ENCODE results near the gene EEF1A2.

Gene EEF1A2

GRCh38 chr20:63499338-63499969 lies 571 bp upstream of the EEF1A2 start:
- H3K4me3 ChIP-seq (ENCODE audit: control insufficient read depth, low read depth, low read length), result no peak overlapping the region
- TF ChIP-seq CTCF (conservative IDR thresholded peaks at IDR 0.05; ENCODE audit: control insufficient read depth, insufficient read depth, low read depth, low read length), result no peak
- no peak for DNase-seq (ENCODE audit: low read depth)

- TF ChIP-seq CTCF (conservative IDR thresholded peaks at IDR 0.05; ENCODE audit: control insufficient read depth, insufficient read depth, low read depth, low read length), result no peak
- DNase-seq (ENCODE audit: low read depth), result peak; percentile 23
- no peak overlapping the region for H3K4me3 ChIP-seq (ENCODE audit: control insufficient read depth, low read depth, low read length)
These were observed 642 bp downstream of the EEF1A2 start for GRCh38 chr20:63497946-63498935.

- H3K4me3 ChIP-seq (ENCODE audit: control insufficient read depth, low read depth, low read length), result no peak overlapping the region
- TF ChIP-seq CTCF (conservative IDR thresholded peaks at IDR 0.05; ENCODE audit: control insufficient read depth, insufficient read depth, low read depth, low read length), result no peak
- DNase-seq (ENCODE audit: low read depth), result no peak
These were observed 1.5 kb downstream of the EEF1A2 start for GRCh38 chr20:63497138-63497945.

GRCh38 chr20:63496596-63497120 lies 2.2 kb downstream of the EEF1A2 start:
- TF ChIP-seq CTCF (conservative IDR thresholded peaks at IDR 0.05; ENCODE audit: control insufficient read depth, insufficient read depth, low read depth, low read length), result no peak
- no peak for DNase-seq (ENCODE audit: low read depth)
- H3K4me3 ChIP-seq (ENCODE audit: control insufficient read depth, low read depth, low read length), result no peak overlapping the region

- TF ChIP-seq CTCF (conservative IDR thresholded peaks at IDR 0.05; ENCODE audit: control insufficient read depth, insufficient read depth, low read depth, low read length), result peak; percentile 73
- peak; percentile 24 for DNase-seq (ENCODE audit: low read depth)
- no peak overlapping the region for H3K4me3 ChIP-seq (ENCODE audit: control insufficient read depth, low read depth, low read length)
These were observed 2.9 kb downstream of the EEF1A2 start for GRCh38 chr20:63495741-63496595.

All from fibroblast of mammary gland (primary cell).